GM12865 (cell line): ENCODE measurements around the gene ATRNL1.

Experiments used
- DNase-seq: peaks from one replicate; pipeline ENCODE4 v3.0.0; 2010; ENCODE audit warnings: low read depth
- H3K4me3 ChIP-seq: 2 replicates; pipeline ENCODE4 v1.5.1; 2011; ENCODE audit warnings: mild to moderate bottlenecking, low read depth, low read length, control low read depth
- TF ChIP-seq, protein P1 (sequence below): IDR thresholded peaks from 2 replicates; pipeline ENCODE4 v1.5.1; 2011; ENCODE audit warnings: low read length, control low read depth, low read depth, inconsistent platforms; ENCODE audit not compliant: insufficient read depth; ENCODE audit errors: missing control alignments

Gene ATRNL1

DNA sequence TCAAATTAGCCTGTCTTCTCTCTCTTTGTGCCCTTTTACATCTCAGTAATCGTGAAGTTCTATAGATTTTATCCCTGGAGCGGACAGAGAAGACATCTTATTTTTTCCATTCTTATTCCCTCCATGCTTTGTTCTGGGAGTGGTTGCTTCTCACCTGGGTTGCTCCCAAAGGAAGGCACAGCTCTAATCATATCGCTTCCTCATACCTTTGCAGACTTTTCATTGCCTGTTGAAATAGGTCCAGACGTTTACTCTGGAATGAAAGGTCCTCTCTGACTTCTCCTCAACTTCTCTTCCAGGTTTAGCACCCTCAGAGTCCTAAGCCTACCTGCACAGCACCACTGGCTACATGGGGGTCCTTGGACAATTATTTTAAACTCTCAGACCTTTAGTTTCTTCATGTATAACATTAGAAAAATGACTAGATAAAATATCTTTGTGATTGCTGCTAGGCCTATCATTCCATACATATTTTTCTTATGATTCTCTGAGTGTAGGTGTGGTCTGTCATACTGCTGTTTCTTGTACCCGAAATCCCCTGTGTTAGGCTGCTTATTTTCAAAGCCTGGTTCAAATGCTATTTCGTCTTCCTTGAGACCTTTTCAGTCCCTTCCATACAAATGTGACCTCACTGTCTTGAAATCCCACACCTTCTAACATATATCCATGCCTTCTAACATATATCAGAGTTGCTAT is 761.7 kb downstream of the ATRNL1 start:
- H3K4me3 ChIP-seq = no peak overlapping the region
- DNase-seq = no peak
- TF ChIP-seq, protein P1, sequence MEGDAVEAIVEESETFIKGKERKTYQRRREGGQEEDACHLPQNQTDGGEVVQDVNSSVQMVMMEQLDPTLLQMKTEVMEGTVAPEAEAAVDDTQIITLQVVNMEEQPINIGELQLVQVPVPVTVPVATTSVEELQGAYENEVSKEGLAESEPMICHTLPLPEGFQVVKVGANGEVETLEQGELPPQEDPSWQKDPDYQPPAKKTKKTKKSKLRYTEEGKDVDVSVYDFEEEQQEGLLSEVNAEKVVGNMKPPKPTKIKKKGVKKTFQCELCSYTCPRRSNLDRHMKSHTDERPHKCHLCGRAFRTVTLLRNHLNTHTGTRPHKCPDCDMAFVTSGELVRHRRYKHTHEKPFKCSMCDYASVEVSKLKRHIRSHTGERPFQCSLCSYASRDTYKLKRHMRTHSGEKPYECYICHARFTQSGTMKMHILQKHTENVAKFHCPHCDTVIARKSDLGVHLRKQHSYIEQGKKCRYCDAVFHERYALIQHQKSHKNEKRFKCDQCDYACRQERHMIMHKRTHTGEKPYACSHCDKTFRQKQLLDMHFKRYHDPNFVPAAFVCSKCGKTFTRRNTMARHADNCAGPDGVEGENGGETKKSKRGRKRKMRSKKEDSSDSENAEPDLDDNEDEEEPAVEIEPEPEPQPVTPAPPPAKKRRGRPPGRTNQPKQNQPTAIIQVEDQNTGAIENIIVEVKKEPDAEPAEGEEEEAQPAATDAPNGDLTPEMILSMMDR = no peak

DNA sequence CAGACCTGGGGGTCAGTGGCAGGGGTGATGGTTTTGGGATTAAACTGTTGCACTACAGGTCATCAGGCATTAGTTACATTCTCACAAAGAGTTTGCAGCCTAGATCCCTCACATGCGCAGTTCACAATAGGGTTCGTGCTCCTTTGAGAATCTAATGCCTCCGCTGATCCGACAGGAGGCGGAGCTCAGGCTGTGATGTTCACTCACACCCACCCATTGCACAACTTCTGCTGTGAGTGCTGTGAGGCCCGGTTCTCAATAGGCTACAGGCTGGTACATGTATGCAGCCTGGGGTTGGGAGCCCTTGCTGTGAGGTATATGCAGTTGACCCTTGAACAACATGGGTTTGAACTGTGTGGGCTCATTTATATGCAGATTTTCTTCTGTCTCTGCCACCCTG is 763.4 kb downstream of the ATRNL1 start:
- TF ChIP-seq, protein P1 = no peak
- no peak for DNase-seq
- no peak overlapping the region for H3K4me3 ChIP-seq

DNA sequence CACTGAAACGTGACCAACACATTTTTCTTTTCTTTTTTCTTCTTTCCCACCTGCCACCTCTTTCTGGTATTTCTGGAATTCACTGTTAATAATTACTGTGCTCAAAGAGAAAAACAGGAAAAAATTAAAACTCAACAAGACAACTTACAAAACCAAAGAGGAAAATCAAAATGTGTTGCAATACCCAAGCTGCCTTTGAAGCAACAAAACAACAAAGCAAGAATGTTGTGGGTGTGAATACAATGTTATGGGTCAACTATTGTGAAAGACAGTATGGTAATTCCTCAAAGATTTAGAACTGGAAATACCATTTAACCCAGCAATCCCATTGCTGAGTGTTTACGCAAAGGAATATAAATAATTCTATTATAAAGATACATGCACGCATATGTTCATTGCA is 764.7 kb downstream of the ATRNL1 start:
- no peak for DNase-seq
- TF ChIP-seq, protein P1 = no peak
- no peak overlapping the region for H3K4me3 ChIP-seq

DNA sequence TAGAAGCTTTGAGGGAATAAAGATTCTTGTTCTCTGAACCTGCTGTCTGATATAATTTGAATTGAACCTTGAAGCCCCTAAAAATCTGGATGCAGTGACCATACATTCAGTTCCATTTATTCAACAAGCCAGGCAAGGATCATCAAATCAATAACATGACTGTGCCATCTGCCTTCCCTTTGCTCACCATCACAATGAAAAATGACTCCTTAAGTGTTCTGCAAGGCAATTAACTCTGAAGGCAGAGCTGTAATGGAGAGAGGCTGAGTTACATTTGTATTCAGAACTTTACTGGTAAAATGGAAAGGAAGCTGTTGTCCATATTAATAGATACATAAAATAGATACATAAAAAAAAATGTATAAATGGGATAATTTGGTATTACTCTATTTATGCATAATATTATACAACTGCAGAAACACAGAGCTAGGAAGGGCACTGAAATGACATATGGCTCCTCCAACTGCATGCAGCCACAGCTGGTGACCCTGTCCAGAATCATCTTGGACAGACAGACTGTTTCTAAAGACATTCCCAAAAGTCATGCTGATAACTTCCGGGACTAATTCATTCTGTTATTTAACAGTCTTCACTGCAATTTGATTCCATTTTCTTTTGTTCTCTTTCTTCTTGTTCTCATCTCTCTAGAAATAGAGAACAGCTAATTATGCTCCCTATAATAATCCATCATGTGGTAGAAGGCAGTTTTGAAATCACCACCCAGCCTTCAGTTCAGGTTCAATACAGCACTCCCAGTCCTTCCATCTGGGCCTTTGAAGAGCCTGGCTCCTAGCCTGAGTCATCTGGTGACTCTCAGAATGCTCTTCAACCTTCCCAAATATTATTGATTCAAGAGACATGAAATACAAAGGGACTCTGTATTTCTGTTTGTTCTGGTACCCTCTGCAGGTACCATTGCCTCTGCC is 767.3 kb downstream of the ATRNL1 start:
- H3K4me3 ChIP-seq = no peak overlapping the region
- TF ChIP-seq, protein P1 = no peak
- no peak for DNase-seq

DNA sequence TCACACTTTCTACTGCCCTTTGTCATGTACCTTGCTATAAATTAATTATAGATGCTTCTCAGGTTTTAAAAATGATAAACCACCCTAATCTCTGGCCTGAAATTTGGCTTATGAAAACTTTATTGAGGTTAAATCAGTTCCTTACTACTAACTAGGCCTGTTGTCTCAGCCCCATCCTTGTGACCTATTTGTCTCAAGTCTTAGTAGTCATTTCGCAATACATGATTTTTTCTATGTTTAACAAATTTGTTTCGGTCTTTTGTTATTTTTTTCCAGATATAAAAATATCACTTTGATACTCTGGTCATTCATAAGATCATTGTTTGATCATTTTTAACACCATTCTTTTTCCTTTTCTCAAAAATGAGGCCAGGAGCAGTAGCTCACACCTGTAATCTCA is 768.3 kb downstream of the ATRNL1 start:
- DNase-seq = no peak
- no peak overlapping the region for H3K4me3 ChIP-seq
- TF ChIP-seq, protein P1 = no peak

DNA sequence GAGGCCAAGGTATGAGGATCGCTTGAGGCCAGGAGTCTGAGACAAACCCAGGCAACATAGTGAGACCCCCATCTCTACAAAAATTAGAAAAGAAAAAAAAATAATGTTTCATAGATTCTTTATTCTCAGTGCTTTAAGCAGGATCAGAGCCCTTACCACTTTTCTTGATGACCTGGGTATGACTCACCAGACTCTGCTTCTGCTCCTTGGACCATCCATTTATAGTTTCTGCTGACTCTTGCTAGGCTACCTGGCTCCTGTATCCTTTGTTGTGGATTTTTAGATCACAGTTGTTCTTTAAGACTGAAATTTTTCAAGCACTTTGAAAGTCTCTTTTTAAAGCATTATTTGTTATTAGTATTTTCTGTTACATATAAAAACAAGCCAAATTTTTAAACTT is 768.7 kb downstream of the ATRNL1 start:
- no peak overlapping the region for H3K4me3 ChIP-seq
- TF ChIP-seq, protein P1 = no peak
- DNase-seq = no peak
